KMS-11 (cell line): Measurements from ENCODE around the gene LSAMP.

Experiments used
- H2AFZ ChIP-seq: fragments of 200-600 bp; sonication (generic); 2 replicates; pipeline ENCODE4 v1.6.1; 2016; ENCODE audit warnings: antibody characterized with exemption, mixed run types, low read depth
- H3K27ac ChIP-seq: fragments of 200-600 bp; sonication (generic); 2 replicates; pipeline ENCODE4 v1.6.1; 2016; ENCODE audit warnings: mild to moderate bottlenecking, mixed run types
- H3K27me3 ChIP-seq: fragments of 200-600 bp; sonication (generic); 2 replicates; pipeline ENCODE4 v1.6.1; 2017; ENCODE audit warnings: mild to moderate bottlenecking, low read depth, mixed run types, moderate library complexity; ENCODE audit not compliant: insufficient read depth
- H3K36me3 ChIP-seq: fragments of 200-600 bp; sonication (generic); 2 replicates; pipeline ENCODE4 v1.6.1; 2017; ENCODE audit warnings: mild to moderate bottlenecking, mixed run types; ENCODE audit not compliant: insufficient read depth
- H3K4me1 ChIP-seq: fragments of 200-600 bp; sonication (generic); 2 replicates; pipeline ENCODE4 v1.6.1; 2016; ENCODE audit warnings: mild to moderate bottlenecking, low read depth, mixed run types; ENCODE audit not compliant: poor library complexity, severe bottlenecking
- H3K4me2 ChIP-seq: fragments of 200-600 bp; sonication (generic); 2 replicates; pipeline ENCODE4 v1.7.0; 2016; ENCODE audit warnings: mild to moderate bottlenecking, mixed run types
- H3K4me3 ChIP-seq: fragments of 200-600 bp; sonication (generic); IDR thresholded peaks from 2 replicates; pipeline ENCODE4 v1.6.1; 2017; ENCODE audit warnings: low read depth, low read length, mixed read lengths; ENCODE audit not compliant: insufficient read depth
- H3K79me2 ChIP-seq: fragments of 200-600 bp; sonication (generic); 2 replicates; pipeline ENCODE4 v1.6.1; 2016; ENCODE audit warnings: low read depth, mixed run types; ENCODE audit not compliant: insufficient read depth
- H3K9ac ChIP-seq: fragments of 200-600 bp; sonication (generic); 2 replicates; pipeline ENCODE4 v1.6.1; 2016; ENCODE audit warnings: mild to moderate bottlenecking, mixed run types
- H4K20me1 ChIP-seq: fragments of 200-600 bp; sonication (generic); 2 replicates; pipeline ENCODE4 v1.6.1; 2016; ENCODE audit warnings: mild to moderate bottlenecking, mixed run types; ENCODE audit not compliant: insufficient read depth
- CTCF ChIP-seq: fragments of 200-600 bp; sonication (generic); conservative IDR thresholded peaks from 2 replicates; pipeline ENCODE4 v1.6.1; 2017; ENCODE audit warnings: low read depth, mild to moderate bottlenecking, antibody characterized with exemption, low read length, moderate library complexity, mixed read lengths

LSAMP gene

GRCh38 chr3:116019254-116019763 is 426.0 kb downstream of the LSAMP start:
- Histone ChIP-seq H3K4me3 (no peak overlapping the region), H3K4me1 (no peaks in the 10 kb centered on the region), H3K4me2 (no peak overlapping the region), H3K27ac (no peak overlapping the region), H3K36me3 (no peaks in the 10 kb centered on the region), H4K20me1 (no peaks in the 10 kb centered on the region), H3K9ac (no peak overlapping the region), H3K79me2 (no peaks in the 10 kb centered on the region), H3K27me3 (no peaks in the 10 kb centered on the region), H2AFZ (no peak overlapping the region)
- TF ChIP-seq CTCF = no peak

- TF ChIP-seq CTCF = no peak
- no peaks in the 10 kb centered on the region for H3K27me3 ChIP-seq
- no peak overlapping the region for H2AFZ ChIP-seq
- no peak overlapping the region for H3K9ac ChIP-seq
- H3K4me2 ChIP-seq = no peak overlapping the region
- no peaks in the 10 kb centered on the region for H3K79me2 ChIP-seq
- H3K27ac ChIP-seq = no peak overlapping the region
- H3K36me3 ChIP-seq = no peaks in the 10 kb centered on the region
- H3K4me1 ChIP-seq = no peaks in the 10 kb centered on the region
- H3K4me3 ChIP-seq = no peak overlapping the region
- H4K20me1 ChIP-seq = no peaks in the 10 kb centered on the region
Observed at GRCh38 chr3:116018646-116019045, 426.6 kb downstream of the LSAMP start.

GRCh38 chr3:116015931-116016330 is 429.4 kb downstream of the LSAMP start:
- Histone ChIP-seq H3K4me1 (no peaks in the 10 kb centered on the region), H3K79me2 (no peaks in the 10 kb centered on the region), H3K4me2 (no peak overlapping the region), H3K27ac (no peak overlapping the region), H3K27me3 (no peaks in the 10 kb centered on the region), H3K36me3 (no peaks in the 10 kb centered on the region), H3K9ac (no peak overlapping the region), H2AFZ (no peak overlapping the region), H4K20me1 (no peaks in the 10 kb centered on the region), H3K4me3 (no peak overlapping the region)
- no peak for TF ChIP-seq CTCF

GRCh38 chr3:116007000-116007399 is 438.3 kb downstream of the LSAMP start:
- Histone ChIP-seq H4K20me1 (no peaks in the 10 kb centered on the region), H3K4me1 (no peaks in the 10 kb centered on the region), H3K9ac (no peak overlapping the region), H2AFZ (no peak overlapping the region), H3K4me3 (no peak overlapping the region), H3K27ac (no peak overlapping the region), H3K79me2 (no peaks in the 10 kb centered on the region), H3K36me3 (no peaks in the 10 kb centered on the region), H3K27me3 (no peaks in the 10 kb centered on the region), H3K4me2 (no peak overlapping the region)
- no peak for TF ChIP-seq CTCF
